ENCODE results near the gene UBE2D2.
A peak's percentile ranks its signal among the peaks of the same experiment; 100 is the strongest.
"Not testable (repeated sequence)": the region's sequence is repeated elsewhere in the genome, so short reads cannot be mapped to it uniquely, and the experiment has no call there.

The UBE2D2 gene

GRCh38 chr5:139575313-139575646 lies 14.1 kb downstream of the UBE2D2 start:
- intact Hi-C loops (cut with DNase I) = no loop called here
- DNase-seq = no peak

GRCh38 chr5:139575751-139576150 lies 14.6 kb downstream of the UBE2D2 start:
- intact Hi-C loops (cut with DNase I) = no loop called here
- DNase-seq = no peak

GRCh38 chr5:139577689-139578290 lies 16.7 kb downstream of the UBE2D2 start:
- intact Hi-C loops (cut with DNase I) = no loop called here
- DNase-seq = no peak

- DNase-seq = no peak
- intact Hi-C loops (cut with DNase I) = no loop called here
Measured at GRCh38 chr5:139578325-139578724, 17.2 kb downstream of the UBE2D2 start.

GRCh38 chr5:139582181-139582580 lies 21.0 kb downstream of the UBE2D2 start:
- intact Hi-C loops (cut with DNase I); DNase-seq: not testable (repeated sequence)

GRCh38 chr5:139584137-139584536 lies 23.0 kb downstream of the UBE2D2 start:
- no peak for DNase-seq
- intact Hi-C loops (cut with DNase I) = no loop called here

GRCh38 chr5:139588116-139588515 lies 27.0 kb downstream of the UBE2D2 start:
- DNase-seq; intact Hi-C loops (cut with DNase I): not testable (repeated sequence)

- intact Hi-C loops (cut with DNase I) = no loop called here
Measured at GRCh38 chr5:139588962-139589361, 27.8 kb downstream of the UBE2D2 start.

GRCh38 chr5:139592289-139592688 lies 31.1 kb downstream of the UBE2D2 start:
- peak in 1 of 42 donors; percentile 14 for DNase-seq
- intact Hi-C loops (cut with DNase I) = no loop called here

More at GRCh38 chr5:139588962-139589361, 27.8 kb downstream of the UBE2D2 start:
- no peak for DNase-seq

- DNase-seq; intact Hi-C loops (cut with DNase I): not testable (repeated sequence)
Measured at GRCh38 chr5:139593076-139593475, 31.9 kb downstream of the UBE2D2 start.

GRCh38 chr5:139593716-139594319 lies 32.7 kb downstream of the UBE2D2 start:
- no peak for DNase-seq
- intact Hi-C loops (cut with DNase I) = no loop called here

GRCh38 chr5:139597134-139597533 lies 36.0 kb downstream of the UBE2D2 start:
- no peak for DNase-seq
- intact Hi-C loops (cut with DNase I) = no loop called here

GRCh38 chr5:139598601-139598965 lies 37.4 kb downstream of the UBE2D2 start:
- peak in 1 of 42 donors; percentile 38 for DNase-seq
- intact Hi-C loops (cut with DNase I) = not testable (repeated sequence)

GRCh38 chr5:139600336-139600949 lies 39.3 kb downstream of the UBE2D2 start:
- DNase-seq = no peak
- intact Hi-C loops (cut with DNase I) = no loop called here

- intact Hi-C loops (cut with DNase I) = no loop called here
- DNase-seq = no peak
Measured at GRCh38 chr5:139601429-139601828, 40.3 kb downstream of the UBE2D2 start.

GRCh38 chr5:139601948-139602347 lies 40.8 kb downstream of the UBE2D2 start:
- intact Hi-C loops (cut with DNase I); DNase-seq: not testable (repeated sequence)

GRCh38 chr5:139605887-139606286 lies 44.7 kb downstream of the UBE2D2 start:
- intact Hi-C loops (cut with DNase I) = no loop called here
- DNase-seq = no peak

- intact Hi-C loops (cut with DNase I) = no loop called here
- DNase-seq = no peak
Measured at GRCh38 chr5:139611703-139612584, 50.8 kb downstream of the UBE2D2 start.

- intact Hi-C loops (cut with DNase I) = no loop called here
- peak in 2 of 42 donors; percentile 4 to 39 for DNase-seq
Measured at GRCh38 chr5:139619861-139620260, 58.7 kb downstream of the UBE2D2 start.

GRCh38 chr5:139625398-139625797 lies 64.3 kb downstream of the UBE2D2 start:
- DNase-seq = peak in 1 of 42 donors; percentile 4
- intact Hi-C loops (cut with DNase I) = not testable (repeated sequence)

All from head of caudate nucleus (tissue), 42 donors.